GM21526 (cell line): Measurements from ENCODE around the gene MERTK.
"Not testable (repeated sequence)": the region's sequence is repeated elsewhere in the genome, so short reads cannot be mapped to it uniquely, and the experiment has no call there.

ENCODE experiments used
- ATAC-seq: cut with Tn5 transposase; IDR thresholded peaks from one replicate; pipeline ENCODE4 v1.9.1; 2021; ENCODE audit warnings: moderate library complexity; ENCODE audit not compliant: unreplicated experiment, low FRiP score

MERTK gene

GRCh38 chr2:111944531-111945210 lies 46.3 kb downstream of the MERTK start:
- ATAC-seq = no peak

GRCh38 chr2:111945444-111946293 lies 47.3 kb downstream of the MERTK start:
- ATAC-seq = no peak

- ATAC-seq = no peak
These were observed 48.1 kb downstream of the MERTK start for GRCh38 chr2:111946294-111947114.

GRCh38 chr2:111947219-111947618 lies 48.8 kb downstream of the MERTK start:
- ATAC-seq = no peak

GRCh38 chr2:111948832-111949231 lies 50.4 kb downstream of the MERTK start:
- ATAC-seq = no peak

- ATAC-seq = no peak
These were observed 51.8 kb downstream of the MERTK start for GRCh38 chr2:111950236-111950635.

GRCh38 chr2:111951486-111951885 lies 53.1 kb downstream of the MERTK start:
- no peak for ATAC-seq

- no peak for ATAC-seq
These were observed 54.6 kb downstream of the MERTK start for GRCh38 chr2:111952871-111953452.

- no peak for ATAC-seq
These were observed 56.4 kb downstream of the MERTK start for GRCh38 chr2:111954602-111955332.

- ATAC-seq = no peak
These were observed 59.5 kb downstream of the MERTK start for GRCh38 chr2:111957872-111958354.

GRCh38 chr2:111958901-111959300 lies 60.5 kb downstream of the MERTK start:
- no peak for ATAC-seq

GRCh38 chr2:111961663-111962062 lies 63.3 kb downstream of the MERTK start:
- ATAC-seq = no peak

- not testable (repeated sequence) for ATAC-seq
These were observed 64.7 kb downstream of the MERTK start for GRCh38 chr2:111963086-111963485.

- not testable (repeated sequence) for ATAC-seq
These were observed 65.1 kb downstream of the MERTK start for GRCh38 chr2:111963508-111963907.

GRCh38 chr2:111965062-111965461 lies 66.7 kb downstream of the MERTK start:
- ATAC-seq = no peak

- ATAC-seq = no peak
These were observed 67.8 kb downstream of the MERTK start for GRCh38 chr2:111966241-111966640.

- no peak for ATAC-seq
These were observed 68.6 kb downstream of the MERTK start for GRCh38 chr2:111967018-111967417.

- no peak for ATAC-seq
These were observed 72.0 kb downstream of the MERTK start for GRCh38 chr2:111970453-111970852.

- no peak for ATAC-seq
These were observed 74.7 kb downstream of the MERTK start for GRCh38 chr2:111972955-111973565.
